NCI-H82 treated with DMSO at 0.1 percent for 48 hours (cell line): ENCODE data around the gene RYK.
"Not testable (repeated sequence)": the region's sequence is repeated elsewhere in the genome, so short reads cannot be mapped to it uniquely, and the experiment has no call there.

Experiments
- DNase-seq: peaks from one replicate; lab custom pipeline; 2025; ENCODE audit not compliant: unreplicated experiment; lab: John Stamatoyannopoulos, UW

The RYK gene

GRCh38 chr3:134224796-134225156, 25.9 kb downstream of the RYK start:
- not testable (repeated sequence) for DNase-seq

- no peak for DNase-seq
These were observed 27.8 kb downstream of the RYK start for GRCh38 chr3:134222835-134223234.

GRCh38 chr3:134216851-134217250, 33.8 kb downstream of the RYK start:
- no peak for DNase-seq

- no peak for DNase-seq
These were observed 34.4 kb downstream of the RYK start for GRCh38 chr3:134216191-134216764.

- DNase-seq: no peak
These were observed 36.4 kb downstream of the RYK start for GRCh38 chr3:134214239-134214638.

- peak; percentile 39 for DNase-seq
These were observed 37.5 kb downstream of the RYK start for GRCh38 chr3:134212967-134213665.

GRCh38 chr3:134211797-134212196, 38.9 kb downstream of the RYK start:
- DNase-seq: no peak

GRCh38 chr3:134205451-134205850, 45.2 kb downstream of the RYK start:
- no peak for DNase-seq

GRCh38 chr3:134201201-134202130, 49.2 kb downstream of the RYK start:
- DNase-seq: no peak

- DNase-seq: not testable (repeated sequence)
These were observed 50.8 kb downstream of the RYK start for GRCh38 chr3:134199880-134200279.

GRCh38 chr3:134199240-134199639, 51.4 kb downstream of the RYK start:
- no peak for DNase-seq

- no peak for DNase-seq
These were observed 52.2 kb downstream of the RYK start for GRCh38 chr3:134198414-134198813.

GRCh38 chr3:134197681-134198261, 52.9 kb downstream of the RYK start:
- peak; percentile 26 for DNase-seq

- no peak for DNase-seq
These were observed 56.4 kb downstream of the RYK start for GRCh38 chr3:134194247-134194646.

- no peak for DNase-seq
These were observed 60.4 kb downstream of the RYK start for GRCh38 chr3:134190250-134190649.

GRCh38 chr3:134189849-134190248, 60.8 kb downstream of the RYK start:
- no peak for DNase-seq

- DNase-seq: no peak
These were observed 64.3 kb downstream of the RYK start for GRCh38 chr3:134186391-134186790.

- DNase-seq: no peak
These were observed 69.9 kb downstream of the RYK start for GRCh38 chr3:134180761-134181160.

GRCh38 chr3:134179508-134179907, 71.2 kb downstream of the RYK start:
- no peak for DNase-seq

GRCh38 chr3:134163096-134163495, 87.6 kb downstream of the RYK start:
- no peak for DNase-seq

GRCh38 chr3:134161898-134162615, 88.6 kb downstream of the RYK start:
- no peak for DNase-seq
